Fibroblast of lung (primary cell): Measurements from ENCODE around the gene TRA2B.

ENCODE experiments used
- EZH2 ChIP-seq: IDR thresholded peaks from 2 replicates; pipeline ENCODE4 v1.5.1; 2012; ENCODE audit warnings: low read length, control low read depth, mild to moderate bottlenecking; ENCODE audit errors: missing control alignments
- TF ChIP-seq, protein P1 (sequence below), 2 donors: IDR thresholded peaks in 1 of 2; conservative IDR thresholded peaks in 1 of 2; 1 replicate in 1 of 2; 2 replicates in 1 of 2; pipeline ENCODE4 v1.5.1; 2011 to 2012; ENCODE audit warnings: low read length in 2 of 2, control low read depth in 1 of 2, inconsistent platforms in 1 of 2, low read depth in 1 of 2, mild to moderate bottlenecking in 1 of 2

DNA sequence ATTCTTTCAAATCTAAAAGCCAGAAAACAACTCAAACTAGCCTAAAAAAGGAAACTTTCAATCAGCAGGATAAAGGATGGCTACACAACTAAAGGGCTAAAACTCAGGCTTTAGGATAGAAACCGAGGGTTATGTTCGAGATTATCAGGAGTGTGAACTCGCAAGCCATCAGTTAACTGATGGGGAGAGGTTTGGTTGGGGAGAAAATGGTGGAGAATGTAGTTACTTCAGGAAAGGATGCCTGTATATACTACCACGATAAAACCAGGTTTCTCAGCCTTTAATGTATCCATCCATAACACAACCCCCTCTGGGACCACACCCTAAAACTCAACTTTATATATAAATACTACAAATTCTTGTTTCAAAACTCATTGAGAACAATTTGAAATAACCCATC is 22.2 kb downstream of the TRA2B start:
- TF ChIP-seq, protein P1, sequence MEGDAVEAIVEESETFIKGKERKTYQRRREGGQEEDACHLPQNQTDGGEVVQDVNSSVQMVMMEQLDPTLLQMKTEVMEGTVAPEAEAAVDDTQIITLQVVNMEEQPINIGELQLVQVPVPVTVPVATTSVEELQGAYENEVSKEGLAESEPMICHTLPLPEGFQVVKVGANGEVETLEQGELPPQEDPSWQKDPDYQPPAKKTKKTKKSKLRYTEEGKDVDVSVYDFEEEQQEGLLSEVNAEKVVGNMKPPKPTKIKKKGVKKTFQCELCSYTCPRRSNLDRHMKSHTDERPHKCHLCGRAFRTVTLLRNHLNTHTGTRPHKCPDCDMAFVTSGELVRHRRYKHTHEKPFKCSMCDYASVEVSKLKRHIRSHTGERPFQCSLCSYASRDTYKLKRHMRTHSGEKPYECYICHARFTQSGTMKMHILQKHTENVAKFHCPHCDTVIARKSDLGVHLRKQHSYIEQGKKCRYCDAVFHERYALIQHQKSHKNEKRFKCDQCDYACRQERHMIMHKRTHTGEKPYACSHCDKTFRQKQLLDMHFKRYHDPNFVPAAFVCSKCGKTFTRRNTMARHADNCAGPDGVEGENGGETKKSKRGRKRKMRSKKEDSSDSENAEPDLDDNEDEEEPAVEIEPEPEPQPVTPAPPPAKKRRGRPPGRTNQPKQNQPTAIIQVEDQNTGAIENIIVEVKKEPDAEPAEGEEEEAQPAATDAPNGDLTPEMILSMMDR (conservative IDR thresholded peaks at IDR 0.05 in 1 of 2, IDR thresholded peaks at IDR 0.05 in 1 of 2; ENCODE audit: low read depth in 1 of 2, low read length in 2 of 2) = no peak
- TF ChIP-seq EZH2 = no peak
